Nephron progenitor cell (in vitro differentiated cells): ENCODE results near the gene CHMP6.

ENCODE experiments used
- DNase-seq: peaks from one replicate; pipeline ENCODE4 v3.0.0; 2021
- H3K27ac Mint-ChIP-seq: 2 replicates; pipeline ENCODE4 v1.8.0; 2021; ENCODE audit warnings: mild to moderate bottlenecking, moderate library complexity, mixed read lengths
- H3K27me3 Mint-ChIP-seq: 2 replicates; pipeline ENCODE4 v1.8.0; 2021; ENCODE audit warnings: mild to moderate bottlenecking, low read depth, mixed read lengths; ENCODE audit not compliant: poor library complexity
- H3K36me3 Mint-ChIP-seq: 2 replicates; pipeline ENCODE4 v1.8.0; 2021; ENCODE audit warnings: low read depth, mixed read lengths
- H3K4me1 Mint-ChIP-seq: 2 replicates; pipeline ENCODE4 v1.8.0; 2021; ENCODE audit warnings: mixed read lengths
- H3K4me3 Mint-ChIP-seq: 2 replicates; pipeline ENCODE4 v1.8.0; 2021; ENCODE audit warnings: mild to moderate bottlenecking, moderate library complexity, mixed read lengths
- H3K9me3 Mint-ChIP-seq: 2 replicates; pipeline ENCODE4 v1.8.0; 2021; ENCODE audit warnings: mild to moderate bottlenecking, moderate library complexity, mixed read lengths
- CTCF ChIP-seq: fragments of 200-600 bp; sonication (generic); IDR thresholded peaks from 2 replicates; pipeline ENCODE4 v1.5.0; 2021; ENCODE audit warnings: antibody characterized with exemption

Gene CHMP6

GRCh38 chr17:80960797-80961452 is 30.7 kb upstream of the CHMP6 start:
- no peak for DNase-seq
- no peaks in the 10 kb centered on the region for H3K9me3 Mint-ChIP-seq
- no peak overlapping the region for H3K4me3 Mint-ChIP-seq
- peak overlapping the region; percentile 75 for H3K27ac Mint-ChIP-seq
- TF ChIP-seq CTCF: no peak
- peaks cover 15% of the 10 kb centered on the region for H3K36me3 Mint-ChIP-seq
- peaks cover 42% of the 10 kb centered on the region for H3K4me1 Mint-ChIP-seq
- H3K27me3 Mint-ChIP-seq: no peaks in the 10 kb centered on the region

- Mint-ChIP-seq H3K27me3 (no peaks in the 10 kb centered on the region), H3K4me3 (no peak overlapping the region), H3K27ac (peak overlapping the region; percentile 79), H3K9me3 (no peaks in the 10 kb centered on the region), H3K36me3 (peaks cover 8% of the 10 kb centered on the region), H3K4me1 (peaks cover 39% of the 10 kb centered on the region)
- no peak for DNase-seq
- TF ChIP-seq CTCF: no peak
Observed at GRCh38 chr17:80961541-80962330, 29.9 kb upstream of the CHMP6 start.

GRCh38 chr17:80962356-80963329 is 29.0 kb upstream of the CHMP6 start:
- Mint-ChIP-seq H3K4me3 (no peak overlapping the region), H3K27ac (peak overlapping the region; percentile 97), H3K36me3 (peaks cover 9% of the 10 kb centered on the region), H3K9me3 (no peaks in the 10 kb centered on the region), H3K4me1 (peaks cover 37% of the 10 kb centered on the region), H3K27me3 (no peaks in the 10 kb centered on the region)
- no peak for TF ChIP-seq CTCF
- DNase-seq: no peak

GRCh38 chr17:80963812-80964543 is 27.7 kb upstream of the CHMP6 start:
- Mint-ChIP-seq H3K27me3 (peaks cover 3% of the 10 kb centered on the region), H3K9me3 (no peaks in the 10 kb centered on the region), H3K36me3 (peaks cover 9% of the 10 kb centered on the region), H3K4me1 (peaks cover 44% of the 10 kb centered on the region), H3K27ac (peak overlapping the region; percentile 93), H3K4me3 (no peak overlapping the region)
- TF ChIP-seq CTCF: no peak
- no peak for DNase-seq

GRCh38 chr17:80964544-80964856 is 27.1 kb upstream of the CHMP6 start:
- peak overlapping the region; percentile 93 for H3K27ac Mint-ChIP-seq
- H3K4me3 Mint-ChIP-seq: no peak overlapping the region
- no peaks in the 10 kb centered on the region for H3K9me3 Mint-ChIP-seq
- TF ChIP-seq CTCF: no peak
- no peak for DNase-seq
- peaks cover 3% of the 10 kb centered on the region for H3K27me3 Mint-ChIP-seq
- peaks cover 9% of the 10 kb centered on the region for H3K36me3 Mint-ChIP-seq
- peaks cover 42% of the 10 kb centered on the region for H3K4me1 Mint-ChIP-seq
